ENCODE data around the gene KLHL42.
"Not testable (repeated sequence)": the region's sequence is repeated elsewhere in the genome, so short reads cannot be mapped to it uniquely, and the experiment has no call there.

The KLHL42 gene, protein sequence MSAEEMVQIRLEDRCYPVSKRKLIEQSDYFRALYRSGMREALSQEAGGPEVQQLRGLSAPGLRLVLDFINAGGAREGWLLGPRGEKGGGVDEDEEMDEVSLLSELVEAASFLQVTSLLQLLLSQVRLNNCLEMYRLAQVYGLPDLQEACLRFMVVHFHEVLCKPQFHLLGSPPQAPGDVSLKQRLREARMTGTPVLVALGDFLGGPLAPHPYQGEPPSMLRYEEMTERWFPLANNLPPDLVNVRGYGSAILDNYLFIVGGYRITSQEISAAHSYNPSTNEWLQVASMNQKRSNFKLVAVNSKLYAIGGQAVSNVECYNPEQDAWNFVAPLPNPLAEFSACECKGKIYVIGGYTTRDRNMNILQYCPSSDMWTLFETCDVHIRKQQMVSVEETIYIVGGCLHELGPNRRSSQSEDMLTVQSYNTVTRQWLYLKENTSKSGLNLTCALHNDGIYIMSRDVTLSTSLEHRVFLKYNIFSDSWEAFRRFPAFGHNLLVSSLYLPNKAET

DNA sequence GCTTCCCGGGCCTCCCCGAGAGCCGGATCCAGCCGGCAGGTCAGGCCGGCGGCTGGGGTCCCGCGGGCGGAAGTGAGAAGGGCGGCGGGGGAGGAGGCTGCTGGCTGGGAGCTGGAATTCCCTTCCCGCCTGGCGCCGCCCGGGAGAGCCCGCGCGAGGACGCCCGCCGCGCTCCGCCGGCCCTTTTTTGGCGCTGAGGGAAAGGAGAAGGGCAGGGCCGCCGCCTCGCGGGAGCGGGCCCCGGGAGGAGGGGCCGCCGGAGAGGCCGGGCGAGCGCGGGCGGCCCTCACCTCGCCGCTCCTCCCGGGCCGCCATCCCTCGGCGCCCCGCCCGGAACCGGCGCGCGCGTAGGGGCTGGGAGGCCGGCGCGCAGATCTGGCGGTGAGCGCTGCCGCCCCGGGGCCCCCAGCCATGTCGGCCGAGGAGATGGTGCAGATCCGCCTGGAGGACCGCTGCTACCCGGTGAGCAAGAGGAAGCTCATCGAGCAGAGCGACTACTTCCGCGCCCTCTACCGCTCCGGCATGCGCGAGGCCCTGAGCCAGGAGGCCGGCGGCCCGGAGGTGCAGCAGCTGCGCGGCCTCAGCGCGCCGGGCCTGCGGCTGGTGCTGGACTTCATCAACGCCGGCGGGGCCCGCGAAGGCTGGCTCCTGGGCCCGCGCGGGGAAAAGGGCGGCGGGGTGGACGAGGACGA is at the start of gene KLHL42, which contains the start of gene MANSC4:
TSS of gene KLHL42 (plus strand) at position 314 of the 692 bp plus-strand sequence. CDS start at position 412, 98 bp downstream.
TSS of gene MANSC4 (minus strand) at position 317 of the 692 bp plus-strand sequence. CDS start 8,960 bp downstream, outside the sequence.
- DNase-seq: peak; percentile 33

DNA sequence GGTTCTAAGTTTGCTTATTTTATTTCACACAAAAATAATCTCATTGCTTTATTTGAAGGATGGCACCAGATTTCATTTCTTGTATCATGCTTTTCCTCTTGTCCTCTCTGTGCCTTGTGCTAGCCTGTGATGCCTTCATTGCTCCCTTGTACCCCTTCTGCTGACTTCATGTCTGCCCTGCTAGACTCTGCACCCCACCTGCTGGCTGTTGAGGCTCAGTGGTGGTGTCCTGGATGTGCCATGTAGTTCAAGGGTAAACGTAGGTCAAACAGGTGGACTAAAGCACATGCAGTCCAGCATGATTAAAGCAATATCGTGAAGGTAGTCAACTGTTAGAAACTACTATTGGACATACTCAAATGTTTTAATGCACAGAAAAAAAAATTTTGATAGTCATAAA is 47.8 kb upstream of the KLHL42 start:
- no peak for DNase-seq

DNA sequence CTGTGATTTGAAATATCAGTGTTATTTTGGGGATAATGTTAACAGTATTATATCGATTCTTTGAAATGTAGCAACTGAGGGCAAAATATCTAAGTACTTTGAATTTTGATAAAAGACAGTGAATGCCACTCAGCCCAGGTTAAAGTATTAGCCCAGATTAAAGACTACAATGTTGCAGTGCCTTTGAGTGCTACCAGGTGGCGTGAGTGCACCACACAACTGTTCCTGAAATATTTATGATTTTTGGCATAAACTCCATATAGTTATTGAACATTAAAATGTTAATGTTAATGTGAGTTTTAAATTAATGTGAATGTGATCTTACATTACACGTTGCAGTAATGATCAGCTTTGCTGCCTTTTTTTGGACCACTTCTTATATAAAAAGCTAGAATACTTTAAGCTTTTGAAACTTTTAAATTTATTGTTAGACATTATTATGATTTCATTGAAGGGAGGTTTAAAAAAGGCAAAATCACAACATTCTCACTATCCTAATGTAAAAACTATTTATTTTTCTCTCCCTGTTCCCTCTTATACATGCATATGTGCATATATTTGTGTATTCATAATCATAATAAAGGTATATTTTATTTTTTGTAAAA is 46.9 kb upstream of the KLHL42 start:
- peak; percentile 71 for DNase-seq

DNA sequence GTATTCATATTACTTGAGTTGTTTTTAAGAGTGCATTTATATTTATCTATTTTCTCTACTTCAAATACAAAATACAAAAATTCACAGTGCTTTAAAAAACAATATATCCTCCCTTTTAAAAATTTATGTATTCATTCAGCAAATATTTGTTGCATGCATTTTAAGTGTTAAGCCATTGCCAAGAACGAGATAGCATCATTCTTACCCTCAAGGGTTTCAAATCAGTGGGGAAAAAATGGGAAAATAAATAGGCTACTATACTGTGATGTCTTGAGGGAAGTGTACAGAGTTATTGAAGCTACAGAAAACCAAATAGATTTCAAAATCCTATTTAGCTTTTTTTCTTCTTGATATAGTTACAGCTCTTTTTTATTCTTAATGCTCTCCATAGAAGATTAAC is 46.2 kb upstream of the KLHL42 start:
- no peak for DNase-seq

DNA sequence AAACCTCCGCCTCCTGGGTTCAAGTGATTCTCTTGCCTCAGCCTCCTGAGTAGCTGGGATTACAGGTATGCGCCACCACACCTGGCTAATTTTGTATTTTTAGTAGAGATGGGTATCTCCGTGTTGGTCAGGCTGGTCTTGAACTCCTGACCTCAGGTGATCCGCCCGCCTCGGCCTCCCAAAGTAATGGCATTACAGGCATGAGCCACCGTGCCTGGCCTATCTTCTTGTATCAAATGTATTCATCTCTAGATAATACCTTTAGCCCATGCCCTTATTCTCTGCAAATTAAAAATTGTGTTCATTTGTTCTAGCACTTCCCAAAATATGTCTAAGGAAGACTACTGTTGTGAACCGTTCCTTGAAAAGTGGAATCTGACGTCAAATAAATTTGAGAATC is 45.7 kb upstream of the KLHL42 start:
- DNase-seq: not testable (repeated sequence)

DNA sequence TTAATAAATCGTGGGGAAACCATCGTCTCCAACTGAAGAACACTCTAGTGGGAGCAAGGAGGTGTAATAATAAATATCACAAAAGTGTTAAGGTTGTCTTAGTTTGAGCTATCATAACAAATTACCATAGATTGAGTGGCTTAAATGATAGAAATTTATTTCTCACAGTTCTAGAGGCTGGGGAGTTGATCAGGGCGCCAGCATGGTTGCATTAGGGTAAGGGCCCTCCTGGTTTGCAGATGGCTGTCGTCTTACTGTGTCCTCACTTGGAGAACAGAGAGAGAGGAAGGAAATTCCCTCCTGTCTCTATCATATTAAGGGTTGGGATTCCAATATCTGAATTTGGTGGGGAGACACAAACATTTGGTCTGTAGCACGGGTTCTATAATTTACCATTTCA is 36.4 kb upstream of the KLHL42 start:
- no peak for DNase-seq

DNA sequence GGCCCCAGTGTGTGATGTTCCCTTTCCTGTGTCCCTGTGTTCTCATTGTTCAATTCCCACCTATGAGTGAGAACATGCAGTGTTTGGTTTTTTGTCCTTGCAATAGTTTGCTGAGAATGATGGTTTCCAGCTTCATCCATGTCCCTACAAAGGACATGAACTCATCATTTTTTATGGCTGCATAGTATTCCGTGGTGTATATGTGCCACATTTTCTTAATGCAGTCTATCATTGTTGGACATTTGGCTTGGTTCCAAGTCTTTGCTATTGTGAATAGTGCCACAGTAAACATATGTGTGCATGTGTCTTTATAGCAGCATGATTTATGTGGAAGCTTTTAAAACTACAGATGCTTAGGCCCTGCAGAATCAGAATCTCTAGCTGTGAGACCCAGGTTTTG is 34.3 kb upstream of the KLHL42 start:
- DNase-seq: not testable (repeated sequence)

DNA sequence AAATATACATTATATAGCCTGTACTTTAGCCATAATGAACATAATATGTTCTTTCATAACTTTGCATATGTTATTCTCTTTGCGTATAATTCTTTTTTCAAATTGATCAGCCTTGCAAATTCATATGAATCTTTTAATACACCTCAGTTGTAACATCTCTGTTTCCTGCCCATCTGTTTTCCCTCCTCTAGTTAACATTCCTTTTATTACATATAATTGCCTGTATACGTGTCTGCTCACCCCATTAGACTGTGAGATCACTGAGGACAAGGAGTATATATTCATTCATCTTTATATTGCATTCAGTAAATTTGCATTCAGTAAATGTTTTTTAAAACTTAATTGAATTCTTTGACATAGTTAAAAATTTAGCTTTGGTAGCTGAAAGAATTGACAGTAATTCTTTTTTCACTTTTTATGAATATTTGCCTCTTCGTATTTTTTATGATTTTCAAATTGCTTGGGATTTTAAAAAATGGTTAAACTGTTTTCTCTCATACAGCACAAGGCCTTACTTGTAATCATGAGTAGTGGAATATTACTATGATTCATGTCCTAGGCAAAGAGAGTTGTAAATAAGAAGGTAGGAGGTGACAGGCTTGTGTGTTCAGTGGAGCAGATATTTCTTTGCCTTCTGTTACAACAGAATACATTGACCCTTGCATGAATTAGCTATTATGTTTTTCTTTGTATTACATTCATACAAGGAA is 32.8 kb upstream of the KLHL42 start:
- no peak for DNase-seq

DNA sequence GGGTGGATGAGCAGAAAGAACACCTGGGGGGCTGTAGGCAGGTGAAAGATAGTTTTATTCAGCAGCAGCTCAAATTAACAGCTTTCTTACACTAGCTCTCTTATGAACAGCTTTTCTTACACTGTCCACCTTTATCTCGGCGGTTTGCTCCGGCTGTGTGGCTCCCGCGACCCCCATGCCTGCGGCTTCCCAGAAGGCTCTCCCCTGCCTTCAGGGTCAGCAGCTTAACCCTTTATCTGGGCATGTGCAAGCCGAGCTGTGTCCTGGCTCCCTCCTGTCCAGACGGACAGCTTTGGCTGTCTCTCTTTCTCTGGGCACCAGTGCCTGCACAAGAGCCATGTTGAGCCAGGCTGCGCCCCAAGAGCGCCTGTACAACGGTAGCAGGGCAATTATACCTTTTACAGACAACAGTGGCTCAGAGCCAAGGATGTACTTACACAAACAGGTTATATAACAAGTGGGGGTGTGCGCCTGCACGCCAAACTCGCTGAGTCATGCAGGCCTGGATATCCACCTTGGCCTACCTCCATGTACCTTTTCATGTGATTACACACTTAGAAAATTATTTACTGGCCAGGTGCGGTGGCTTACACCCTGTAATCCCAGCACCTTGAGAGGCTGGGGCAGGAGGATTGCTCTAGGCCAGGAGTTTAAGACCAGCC is 28.5 kb upstream of the KLHL42 start:
- DNase-seq: no peak

DNA sequence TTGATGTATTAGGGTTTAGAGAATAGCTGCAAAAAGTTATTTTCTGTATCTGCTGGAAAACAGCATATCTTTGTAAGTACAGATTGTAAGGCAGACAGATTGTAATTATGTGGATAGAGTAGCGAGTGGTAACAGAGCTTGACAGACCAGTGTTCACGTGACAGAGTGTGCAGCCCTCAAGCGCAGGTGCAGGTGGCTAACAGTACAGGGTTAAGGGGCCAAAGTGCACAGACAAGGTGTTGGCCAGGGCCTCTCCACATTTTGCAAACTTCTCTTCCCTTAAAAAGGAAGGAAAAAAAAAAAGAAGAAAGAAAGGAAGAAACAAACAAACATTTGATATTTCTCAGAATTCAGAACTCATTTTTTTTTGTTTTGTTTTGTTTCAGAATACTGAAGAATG is 25.2 kb upstream of the KLHL42 start:
- DNase-seq: no peak

DNA sequence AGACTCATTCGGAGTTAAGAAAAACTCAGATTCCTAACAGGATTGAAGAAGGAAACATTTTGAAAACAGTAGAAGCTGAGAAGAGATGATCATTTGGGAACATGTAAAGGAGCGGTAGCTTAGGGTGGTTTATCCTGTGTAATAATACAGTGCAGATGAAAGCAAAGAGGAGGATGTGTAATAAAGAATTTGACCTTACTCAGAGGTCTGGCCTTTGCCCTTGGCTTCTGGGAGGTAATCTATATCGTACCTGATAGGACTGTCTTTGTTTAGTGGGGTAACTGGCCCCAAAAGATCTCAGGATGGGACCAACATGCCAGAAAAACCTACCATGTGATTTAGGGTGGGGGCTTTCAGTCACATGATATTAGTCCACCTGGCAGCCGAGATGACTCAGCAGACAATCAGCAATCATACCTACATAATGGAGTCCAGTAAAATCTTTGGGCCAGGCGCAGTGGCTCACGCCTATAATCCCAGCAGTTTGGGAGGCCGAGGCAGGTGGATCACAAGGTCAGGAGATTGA is 23.3 kb upstream of the KLHL42 start:
- DNase-seq: no peak

DNA sequence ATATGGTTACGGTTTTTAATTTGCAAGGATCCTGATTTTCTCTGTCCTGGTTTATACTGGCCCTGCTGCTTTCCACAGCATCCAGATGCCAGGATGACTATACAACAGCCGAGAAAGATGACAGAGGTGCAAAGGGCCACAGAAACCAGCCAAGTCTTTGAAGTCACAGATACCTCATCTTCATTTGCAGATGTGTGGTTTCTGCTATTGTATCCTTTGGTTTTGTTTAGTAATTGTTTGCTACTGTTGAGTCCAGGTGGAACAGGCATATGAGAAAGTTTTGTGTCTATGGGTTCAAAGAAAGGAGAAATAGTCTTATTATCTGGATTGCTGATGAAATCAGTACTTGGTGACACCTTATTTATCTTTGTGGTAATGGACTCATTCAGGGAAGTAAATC is 17.3 kb upstream of the KLHL42 start:
- no peak for DNase-seq

DNA sequence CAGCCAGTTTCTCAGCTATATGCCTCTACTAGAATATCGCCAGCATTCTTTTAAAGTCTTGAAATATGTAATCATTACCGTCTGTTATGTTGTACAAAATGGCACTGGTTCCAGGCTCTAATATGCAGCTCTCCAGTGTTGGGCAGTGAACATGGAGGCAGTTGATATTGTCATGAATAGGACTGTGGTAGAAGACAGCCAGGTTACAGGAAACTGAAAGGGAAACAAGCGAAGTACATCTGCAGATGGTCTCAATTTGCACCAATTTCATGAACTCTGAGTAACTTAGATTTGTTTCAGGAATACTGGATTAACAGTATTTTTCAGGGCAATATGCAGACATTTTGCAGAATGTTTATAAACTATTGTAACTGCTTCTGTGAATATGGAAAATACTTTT is 13.4 kb upstream of the KLHL42 start:
- DNase-seq: no peak

DNA sequence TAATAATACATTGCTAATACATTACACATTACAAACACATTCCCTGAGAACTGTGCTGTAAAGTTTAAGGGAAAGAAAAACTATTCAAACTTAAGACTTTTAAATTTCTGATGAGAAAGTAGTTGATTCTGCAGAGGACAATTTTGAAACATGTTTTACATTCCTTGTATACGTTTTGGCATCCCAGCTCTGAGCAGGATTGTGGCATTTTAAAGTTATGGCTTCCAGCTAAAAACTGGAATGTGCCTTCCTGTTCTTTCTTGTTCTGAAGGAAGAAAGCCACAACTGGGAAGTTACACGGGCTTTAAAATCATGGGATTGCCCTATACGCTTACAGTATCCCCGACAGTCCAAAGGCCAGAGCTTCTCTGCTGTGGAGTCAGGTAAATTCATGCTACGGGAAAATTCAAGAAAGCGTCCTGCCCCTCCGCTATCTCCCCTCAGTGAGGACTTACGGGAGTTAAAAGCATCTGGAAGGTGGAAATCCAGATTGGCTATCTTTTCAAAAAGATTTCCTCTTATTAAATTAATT is 10.8 kb upstream of the KLHL42 start:
- no peak for DNase-seq

DNA sequence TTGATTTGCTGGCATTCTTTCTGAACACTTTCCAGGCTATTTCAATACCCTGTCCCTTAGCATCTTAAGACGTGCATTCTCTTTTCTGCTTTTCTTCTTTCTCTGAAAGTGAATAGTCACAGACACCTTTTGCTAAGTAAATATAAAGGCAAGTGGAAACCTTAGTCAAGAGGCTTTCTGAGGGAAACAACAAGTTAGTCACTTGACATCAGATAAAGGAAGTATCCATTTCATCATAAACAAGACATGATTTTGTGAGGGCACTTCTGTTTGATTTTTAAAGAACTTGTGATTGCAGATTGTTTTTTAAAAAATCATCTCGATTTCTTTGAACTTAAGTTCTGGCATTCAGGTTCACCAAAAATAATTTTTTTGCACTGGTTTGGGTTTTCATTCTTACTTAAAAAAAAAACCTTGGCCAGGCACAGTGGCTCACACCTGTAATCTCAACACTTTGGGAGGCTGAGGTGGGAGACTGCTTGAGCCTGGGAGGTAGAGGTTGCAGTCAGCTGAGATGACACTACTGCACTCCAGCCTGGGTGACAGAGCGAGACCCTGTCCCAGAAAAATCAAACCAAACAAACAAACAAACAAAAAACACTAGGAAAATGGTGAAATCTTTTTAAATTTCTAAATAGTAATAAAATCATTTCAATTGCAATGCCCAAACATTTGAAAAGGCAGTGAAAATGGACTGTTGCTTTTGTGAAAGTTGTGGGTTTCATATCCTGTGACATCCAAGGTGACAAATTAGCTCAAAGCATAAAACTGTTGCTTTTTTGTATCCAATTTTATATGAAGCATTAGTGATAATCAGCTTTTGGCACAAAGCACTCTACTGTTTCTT is 8.3 kb upstream of the KLHL42 start:
- DNase-seq: no peak

DNA sequence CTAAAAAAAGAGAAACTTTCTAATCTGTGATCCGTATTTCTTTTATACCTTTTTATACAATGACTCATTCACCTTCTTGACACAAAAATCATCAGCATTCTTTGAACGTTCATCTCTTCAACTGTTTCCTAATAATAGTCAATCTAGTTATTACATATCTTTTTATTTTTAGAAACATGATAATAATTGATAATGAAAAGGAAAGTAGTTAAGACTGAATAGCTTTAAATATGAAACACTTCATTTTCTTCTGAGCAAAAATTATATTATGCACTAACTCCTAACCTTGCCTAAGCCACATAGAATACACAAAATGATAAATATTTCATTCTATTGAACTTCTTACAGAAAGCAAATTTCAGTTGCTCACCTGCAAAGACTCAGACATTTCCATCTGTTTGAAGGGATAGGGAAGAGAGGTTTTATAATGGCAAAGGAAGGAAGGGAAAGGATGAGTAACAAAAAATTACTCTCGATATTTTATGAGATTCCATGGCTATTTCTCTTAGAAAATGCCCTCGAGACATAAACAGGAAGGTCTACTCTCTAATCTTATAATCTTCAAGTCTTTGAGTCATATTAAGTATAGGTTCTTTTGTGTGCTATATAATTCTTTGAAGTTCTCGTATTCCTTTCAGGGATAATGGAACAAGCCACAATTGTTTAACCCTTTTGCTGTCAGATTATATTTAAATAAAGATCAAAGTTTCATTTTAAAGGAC is 7.5 kb upstream of the KLHL42 start:
- no peak for DNase-seq

DNA sequence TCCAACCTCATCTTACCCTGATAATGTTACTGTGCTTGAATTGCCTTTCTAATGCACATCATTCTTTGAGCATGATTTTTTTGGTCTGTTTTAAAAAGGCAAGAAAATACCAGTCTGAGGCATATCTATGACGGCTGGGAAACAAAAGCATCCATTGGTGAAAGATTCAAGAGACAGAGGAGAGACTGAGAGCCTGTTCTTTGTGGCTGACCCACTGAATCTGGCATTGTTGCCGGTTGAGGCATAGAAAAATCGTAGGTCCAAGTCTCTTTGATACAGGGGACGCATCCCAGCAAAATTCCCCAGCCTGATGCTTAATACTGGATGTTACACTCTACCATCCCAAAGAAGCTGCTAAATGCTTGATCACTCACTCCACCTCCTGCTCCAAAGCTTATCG is 2.9 kb upstream of the KLHL42 start:
- no peak for DNase-seq

DNA sequence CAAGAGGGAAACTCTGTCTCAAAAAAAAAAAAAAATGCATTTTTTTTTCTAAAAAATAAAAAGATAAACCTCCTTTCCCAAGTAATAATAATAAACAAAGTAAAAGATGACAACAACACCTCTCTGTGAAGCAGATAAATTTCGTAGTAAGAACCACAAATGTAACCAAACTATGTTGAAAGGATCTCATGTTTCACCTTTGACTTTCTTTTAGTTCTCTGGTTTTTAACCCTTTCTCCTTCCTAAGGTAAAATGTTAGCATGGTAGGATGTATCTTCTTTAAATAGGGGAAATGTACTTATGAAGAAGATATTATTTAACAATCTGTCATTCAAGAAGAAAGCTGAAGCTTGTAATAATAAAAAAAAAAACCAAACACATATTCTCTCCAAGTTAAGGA is 1.8 kb upstream of the KLHL42 start:
- no peak for DNase-seq

DNA sequence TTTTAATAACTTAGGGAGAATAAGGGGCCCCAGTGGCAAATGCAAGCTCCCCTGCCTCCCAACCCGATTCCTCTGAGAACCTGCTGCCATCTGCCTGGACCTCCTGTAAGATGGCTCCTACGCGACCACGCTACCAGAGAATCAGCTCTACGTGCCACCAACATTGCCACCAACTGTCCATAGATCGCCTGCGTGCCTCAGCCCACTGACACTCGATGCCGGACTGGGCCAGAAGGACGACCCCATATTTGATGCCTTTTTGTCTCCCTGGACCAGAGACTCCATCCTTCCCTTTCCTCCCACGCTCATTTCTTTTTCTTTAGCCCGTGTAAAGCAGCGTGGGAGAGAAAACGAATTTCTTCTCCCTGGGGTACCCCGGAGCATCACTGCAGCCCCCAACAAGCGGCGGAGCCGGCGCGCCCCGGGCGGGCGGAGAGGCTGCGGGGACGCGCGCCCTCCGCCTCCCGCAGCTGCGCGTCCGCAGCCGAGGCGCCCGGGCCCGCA is 565 bp upstream of the KLHL42 start:
- DNase-seq: peak; percentile 55

Measured in NCI-H1694 (cell line).